A673 (cell line): ENCODE measurements around the gene SBF2. TPM values are rescaled to one million over a fixed set of nuclear protein-coding genes. Genes with fewer than 3 reads are reported as not detected.

Source experiments
- BruUV-seq: library from RNA; stranded (reverse); fragments of 400-500 nt; replicated peaks from 2 replicates; lab custom pipeline; 2021; lab: Mats Ljungman, UMichigan
- CTCF ChIA-PET: fragments of 300-600 bp; sonication (Branson Sonifier 250); formaldehyde crosslinking; loops from one replicate; lab custom pipeline; 2022; ENCODE audit warnings: antibody characterized with exemption; lab: Charles Lee
- POLR2A ChIA-PET: fragments of 300-600 bp; sonication (Branson Sonifier 250); formaldehyde crosslinking; loops from one replicate; lab custom pipeline; 2022; ENCODE audit warnings: antibody characterized with exemption; ENCODE audit not compliant: low non-redundant PET; lab: Charles Lee
- DNase-seq: peaks from one replicate; pipeline ENCODE4 v3.0.0-alpha.2; 2015; ENCODE audit warnings: low spot score
- H3K27ac ChIP-seq: fragments of 200-600 bp; sonication (generic); 2 replicates; pipeline ENCODE4 v1.5.1; 2016; ENCODE audit warnings: mixed run types, low read depth, mild to moderate bottlenecking, mixed read lengths, antibody characterized with exemption, low read length; ENCODE audit not compliant: poor library complexity, severe bottlenecking
- H3K27me3 ChIP-seq: fragments of 200-600 bp; sonication (generic); replicated peaks from 2 replicates; pipeline ENCODE4 v1.6.1; 2017; ENCODE audit warnings: mixed run types, low read depth, mild to moderate bottlenecking, mixed read lengths, antibody characterized with exemption, low read length; ENCODE audit not compliant: insufficient read depth, poor library complexity
- H3K36me3 ChIP-seq: fragments of 200-600 bp; sonication (generic); 2 replicates; pipeline ENCODE4 v1.6.1; 2016; ENCODE audit warnings: mixed run types, mild to moderate bottlenecking, mixed read lengths, antibody characterized with exemption, low read length; ENCODE audit not compliant: insufficient read depth, poor library complexity, severe bottlenecking
- H3K4me1 ChIP-seq: fragments of 200-600 bp; sonication (generic); 2 replicates; pipeline ENCODE4 v1.6.1; 2017; ENCODE audit warnings: mixed run types, mild to moderate bottlenecking, mixed read lengths, antibody characterized with exemption, low read length; ENCODE audit not compliant: insufficient read depth, poor library complexity, severe bottlenecking
- H3K4me3 ChIP-seq: fragments of 200-600 bp; sonication (generic); 2 replicates; pipeline ENCODE4 v1.5.1; 2016; ENCODE audit warnings: low read depth, mixed run types, mild to moderate bottlenecking, mixed read lengths, low read length; ENCODE audit not compliant: poor library complexity, severe bottlenecking
- H3K9me3 ChIP-seq: fragments of 200-600 bp; sonication (generic); 2 replicates; pipeline ENCODE4 v1.6.1; 2016; ENCODE audit warnings: mixed run types, low read depth, mild to moderate bottlenecking, mixed read lengths, antibody characterized with exemption, low read length; ENCODE audit not compliant: poor library complexity, severe bottlenecking
- EZH2 ChIP-seq: fragments of 200-600 bp; sonication (generic); IDR thresholded peaks from 2 replicates; pipeline ENCODE4 v1.6.1; 2017; ENCODE audit warnings: borderline replicate concordance, low read depth, mild to moderate bottlenecking, mixed read lengths, antibody characterized with exemption, low read length; ENCODE audit not compliant: poor library complexity, severe bottlenecking
- intact Hi-C: fragments of 100-400 bp; cut with micrococcal nuclease; formaldehyde crosslinking; loops from one replicate; pipeline ENCODE4 v1.10.0; 2022; ENCODE audit not compliant: unreplicated experiment
- total RNA-seq: library from RNA; stranded (reverse); gene quantifications from 2 replicates; pipeline ENCODE4 v1.2.3, GENCODE V29; 2021
- TF ChIP-seq, protein P1 (sequence below): fragments of 300-800, 200-600 bp; sonication (generic); conservative IDR thresholded peaks from 2 replicates; pipeline ENCODE4 v1.5.1; 2017; ENCODE audit warnings: low read depth, mild to moderate bottlenecking, antibody characterized with exemption, low read length, moderate library complexity, mixed read lengths

The SBF2 gene
- total RNA-seq, 1 experiment from 2014 or later: 31.8 TPM

DNA sequence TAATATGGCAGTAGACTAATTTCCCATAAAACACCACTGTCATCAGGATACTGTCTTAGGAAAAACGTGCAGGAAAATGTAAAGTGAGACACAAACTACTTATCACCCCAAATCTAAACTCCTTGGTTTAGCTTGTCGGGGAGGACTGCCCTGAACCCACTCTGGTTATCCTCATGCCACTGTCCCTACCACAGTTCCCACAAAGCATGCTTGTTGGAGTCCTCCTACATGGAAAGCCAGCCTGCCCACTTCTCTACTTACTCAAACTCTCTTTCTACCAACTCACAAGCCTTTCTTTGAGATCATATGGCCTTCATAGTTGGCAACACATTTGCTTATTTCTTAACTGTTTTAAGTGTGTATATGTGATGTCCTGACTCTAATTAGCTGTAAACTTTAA is 451.1 kb downstream of the SBF2 start:
- Histone ChIP-seq H3K4me1 (peaks cover under 1% of the 10 kb centered on the region), H3K4me3 (no peak overlapping the region), H3K9me3 (no peaks in the 10 kb centered on the region), H3K36me3 (peaks cover 6% of the 10 kb centered on the region), H3K27me3 (no peaks in the 10 kb centered on the region), H3K27ac (no peak overlapping the region)
- ChIA-PET POLR2A (no interaction called here), CTCF (no interaction called here)
- no peak for DNase-seq
- intact Hi-C loops: no loop called here
- TF ChIP-seq, protein P1, sequence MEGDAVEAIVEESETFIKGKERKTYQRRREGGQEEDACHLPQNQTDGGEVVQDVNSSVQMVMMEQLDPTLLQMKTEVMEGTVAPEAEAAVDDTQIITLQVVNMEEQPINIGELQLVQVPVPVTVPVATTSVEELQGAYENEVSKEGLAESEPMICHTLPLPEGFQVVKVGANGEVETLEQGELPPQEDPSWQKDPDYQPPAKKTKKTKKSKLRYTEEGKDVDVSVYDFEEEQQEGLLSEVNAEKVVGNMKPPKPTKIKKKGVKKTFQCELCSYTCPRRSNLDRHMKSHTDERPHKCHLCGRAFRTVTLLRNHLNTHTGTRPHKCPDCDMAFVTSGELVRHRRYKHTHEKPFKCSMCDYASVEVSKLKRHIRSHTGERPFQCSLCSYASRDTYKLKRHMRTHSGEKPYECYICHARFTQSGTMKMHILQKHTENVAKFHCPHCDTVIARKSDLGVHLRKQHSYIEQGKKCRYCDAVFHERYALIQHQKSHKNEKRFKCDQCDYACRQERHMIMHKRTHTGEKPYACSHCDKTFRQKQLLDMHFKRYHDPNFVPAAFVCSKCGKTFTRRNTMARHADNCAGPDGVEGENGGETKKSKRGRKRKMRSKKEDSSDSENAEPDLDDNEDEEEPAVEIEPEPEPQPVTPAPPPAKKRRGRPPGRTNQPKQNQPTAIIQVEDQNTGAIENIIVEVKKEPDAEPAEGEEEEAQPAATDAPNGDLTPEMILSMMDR: no peak
- no peak for TF ChIP-seq EZH2
- no TSS peak for BruUV-seq

DNA sequence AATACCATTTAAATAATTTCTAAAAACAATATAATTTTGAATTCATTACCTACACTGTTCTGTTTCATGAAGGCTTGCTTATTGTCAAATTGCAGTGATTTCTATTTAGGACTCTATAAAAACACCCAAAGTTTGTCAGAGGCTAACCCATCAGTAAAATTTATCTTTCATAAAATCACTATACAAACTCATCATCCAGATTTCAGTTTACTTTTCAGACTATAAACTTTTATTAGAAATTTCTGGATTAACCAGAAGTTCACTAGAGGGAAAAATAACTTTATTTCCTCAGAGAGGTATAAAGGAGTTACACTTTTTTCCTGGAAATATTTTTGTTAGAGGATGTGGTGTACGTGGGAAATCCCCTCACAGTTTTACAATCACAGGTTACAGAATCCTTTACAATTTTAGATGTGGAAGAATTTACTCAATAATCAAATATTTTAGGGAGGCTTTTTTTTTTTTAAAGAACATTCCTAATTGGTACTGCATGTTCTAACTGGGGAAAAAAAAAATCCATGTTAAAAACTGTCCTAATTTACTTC is 453.5 kb downstream of the SBF2 start:
- no peak for DNase-seq
- H3K36me3 ChIP-seq: peaks cover 3% of the 10 kb centered on the region
- H3K27ac ChIP-seq: no peak overlapping the region
- ChIA-PET POLR2A (no interaction called here), CTCF (no interaction called here)
- H3K4me3 ChIP-seq: no peak overlapping the region
- no peaks in the 10 kb centered on the region for H3K27me3 ChIP-seq
- no peaks in the 10 kb centered on the region for H3K9me3 ChIP-seq
- TF ChIP-seq EZH2: no peak
- TF ChIP-seq, protein P1: no peak
- intact Hi-C loops: no loop called here
- no TSS peak for BruUV-seq
- peaks cover 12% of the 10 kb centered on the region for H3K4me1 ChIP-seq

DNA sequence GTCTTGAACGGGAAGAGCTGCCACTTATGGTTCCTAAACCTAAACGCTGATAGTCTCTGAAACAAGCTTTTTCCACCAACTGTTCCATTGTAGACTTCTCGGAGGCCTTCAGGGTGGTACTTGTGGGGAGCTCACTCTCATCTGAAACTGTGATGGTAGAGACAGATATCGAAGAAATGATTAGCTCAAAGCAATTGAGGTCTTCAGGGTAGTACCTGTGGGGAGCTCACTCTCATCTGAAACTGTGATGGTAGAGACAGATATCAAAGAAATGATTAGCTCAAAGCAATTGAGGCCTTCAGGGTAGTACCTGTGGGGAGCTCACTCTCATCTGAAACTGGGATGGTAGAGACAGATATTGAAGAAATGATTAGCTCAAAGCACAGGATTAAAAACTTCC is 454.5 kb downstream of the SBF2 start:
- ChIA-PET CTCF (no interaction called here), POLR2A (no interaction called here)
- intact Hi-C loops: no loop called here
- no peak overlapping the region for H3K4me3 ChIP-seq
- H3K36me3 ChIP-seq: no peaks in the 10 kb centered on the region
- H3K9me3 ChIP-seq: no peaks in the 10 kb centered on the region
- DNase-seq: no peak
- BruUV-seq: no TSS peak
- H3K27me3 ChIP-seq: no peaks in the 10 kb centered on the region
- peaks cover 12% of the 10 kb centered on the region for H3K4me1 ChIP-seq
- no peak overlapping the region for H3K27ac ChIP-seq
- TF ChIP-seq, protein P1: no peak
